Esophagus squamous epithelium (tissue), 5 donors: ENCODE data around the gene SVIL. TPM values are rescaled to one million over a fixed set of nuclear protein-coding genes. Genes with fewer than 3 reads are reported as not detected.
"Not testable (repeated sequence)": the region's sequence is repeated elsewhere in the genome, so short reads cannot be mapped to it uniquely, and the experiment has no call there.

ENCODE experiments used
- DNase-seq: peaks from one replicate; lab custom pipeline; 2025; lab: John Stamatoyannopoulos, UW
- H3K27ac ChIP-seq, 4 donors: fragments of 200-600 bp; sonication (generic); one replicate each; pipeline ENCODE4 v1.5.1; 2016 to 2019; ENCODE audit warnings: mild to moderate bottlenecking in 1 of 4
- H3K27me3 ChIP-seq, 4 donors: fragments of 200-600 bp; sonication (generic); 1 replicate in 3 of 4; 2 replicates in 1 of 4; pipeline versions ENCODE4 v1.5.1 to v1.6.0; 2017 to 2021; ENCODE audit warnings: antibody characterized with exemption in 1 of 4
- H3K36me3 ChIP-seq, 3 donors: fragments of 200-600 bp; sonication (generic); one replicate each; pipeline ENCODE4 v1.5.1; 2016 to 2019
- H3K4me1 ChIP-seq, 3 donors: fragments of 200-600 bp; sonication (generic); one replicate each; pipeline ENCODE4 v1.5.1; 2017 to 2019
- H3K4me3 ChIP-seq, 4 donors: fragments of 200-600 bp; sonication (generic); 1 replicate in 3 of 4; 2 replicates in 1 of 4; pipeline ENCODE4 v1.5.1; 2016 to 2019; ENCODE audit warnings: mild to moderate bottlenecking in 2 of 4, moderate library complexity in 1 of 4
- H3K9me3 ChIP-seq, 3 donors: fragments of 200-600 bp; sonication (generic); one replicate each; pipeline ENCODE4 v1.5.1; 2016 to 2019
- POLR2A ChIP-seq, 4 donors: fragments of 450-650 bp; IDR thresholded peaks; one replicate each; pipeline ENCODE4 v1.6.1; 2017; ENCODE audit warnings: antibody characterized with exemption in 4 of 4, mild to moderate bottlenecking in 4 of 4, moderate library complexity in 3 of 4
- WGBS, 2 donors: methylation state at CpG; one replicate each; pipeline ENCODE4 v1.1.5; 2018; 5-methylcytosine and 5-hydroxymethylcytosine counted together
- intact Hi-C: fragments of 100-400 bp; cut with DNase I; formaldehyde crosslinking; loops from one replicate; pipeline ENCODE4 v1.15.0; 2022
- total RNA-seq, 4 donors: library from RNA; depleted of rRNA; stranded (reverse); fragments of >200 nt; gene quantifications; one replicate each; pipeline ENCODE4 v1.1.0, GENCODE V29; 2016
- TF ChIP-seq, protein P1 (sequence below), 6 experiments: fragments of 450-650 bp in 4 of 6; fragments of 200-600 bp in 2 of 6; sonication (generic) in 2 of 6; IDR thresholded peaks; one replicate each; pipeline ENCODE4 v1.5.1; 2016 to 2019; ENCODE audit warnings: antibody characterized with exemption in 6 of 6, mild to moderate bottlenecking in 4 of 6, moderate library complexity in 4 of 6
- donor health status: DM: yes; HTN: yes; CAD: no.

SVIL gene
- total RNA-seq, 4 donors from 2014 or later: 71.1 to 227 (median 147) TPM

DNA sequence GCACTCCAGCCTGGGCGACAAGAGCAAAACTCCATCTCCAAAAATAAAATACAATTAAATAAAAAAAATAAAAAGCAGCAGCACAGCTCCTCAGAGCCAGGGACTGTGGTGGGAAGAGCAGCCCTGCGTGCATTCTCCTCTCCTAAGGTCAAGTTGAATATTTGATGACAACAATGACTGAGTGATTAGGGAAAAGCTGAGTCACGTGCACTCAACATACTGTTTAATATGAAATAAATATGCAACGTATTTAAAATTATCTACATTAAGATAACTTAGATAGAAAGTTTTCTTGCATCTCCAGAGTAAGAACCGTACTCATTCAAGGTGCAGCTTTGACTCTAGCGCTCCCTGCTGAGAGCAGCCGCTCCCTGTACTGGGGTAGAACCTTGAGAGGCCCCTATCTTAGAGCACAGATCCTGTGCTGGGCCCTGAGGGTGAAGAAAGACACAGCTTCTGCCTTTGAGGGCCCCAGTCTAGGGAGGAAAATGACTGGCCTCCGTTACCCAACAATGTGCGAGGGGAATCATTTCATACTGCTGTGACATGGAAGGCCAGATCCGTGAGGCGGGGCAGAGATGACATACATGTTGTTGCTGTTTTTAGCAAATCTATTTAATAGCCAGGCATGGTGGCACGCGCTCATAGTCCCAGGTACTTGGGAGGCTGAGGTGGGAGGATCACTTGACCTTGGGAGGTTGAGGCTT lies 81.1 kb downstream of the SVIL start:
- no peaks in the 10 kb centered on the region for H3K27me3 ChIP-seq
- H3K4me1 ChIP-seq: peaks cover 0 to 24% (median 4%) of the 10 kb centered on the region in 3 donors
- no peak overlapping the region for H3K4me3 ChIP-seq
- TF ChIP-seq, protein P1, sequence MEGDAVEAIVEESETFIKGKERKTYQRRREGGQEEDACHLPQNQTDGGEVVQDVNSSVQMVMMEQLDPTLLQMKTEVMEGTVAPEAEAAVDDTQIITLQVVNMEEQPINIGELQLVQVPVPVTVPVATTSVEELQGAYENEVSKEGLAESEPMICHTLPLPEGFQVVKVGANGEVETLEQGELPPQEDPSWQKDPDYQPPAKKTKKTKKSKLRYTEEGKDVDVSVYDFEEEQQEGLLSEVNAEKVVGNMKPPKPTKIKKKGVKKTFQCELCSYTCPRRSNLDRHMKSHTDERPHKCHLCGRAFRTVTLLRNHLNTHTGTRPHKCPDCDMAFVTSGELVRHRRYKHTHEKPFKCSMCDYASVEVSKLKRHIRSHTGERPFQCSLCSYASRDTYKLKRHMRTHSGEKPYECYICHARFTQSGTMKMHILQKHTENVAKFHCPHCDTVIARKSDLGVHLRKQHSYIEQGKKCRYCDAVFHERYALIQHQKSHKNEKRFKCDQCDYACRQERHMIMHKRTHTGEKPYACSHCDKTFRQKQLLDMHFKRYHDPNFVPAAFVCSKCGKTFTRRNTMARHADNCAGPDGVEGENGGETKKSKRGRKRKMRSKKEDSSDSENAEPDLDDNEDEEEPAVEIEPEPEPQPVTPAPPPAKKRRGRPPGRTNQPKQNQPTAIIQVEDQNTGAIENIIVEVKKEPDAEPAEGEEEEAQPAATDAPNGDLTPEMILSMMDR (IDR thresholded peaks at IDR 0.05): no peak
- no peak for TF ChIP-seq POLR2A (IDR thresholded peaks at IDR 0.05)
- H3K9me3 ChIP-seq: no peaks in the 10 kb centered on the region
- intact Hi-C loops: no loop called here
- no peak overlapping the region for H3K27ac ChIP-seq
- DNase-seq: no peak
- H3K36me3 ChIP-seq: peaks cover 22 to 75% (median 33%) of the 10 kb centered on the region in 3 donors
- WGBS, 2 donors: 86 to 88% methylated on average over 8 to 13 of the region's 13 CpGs

DNA sequence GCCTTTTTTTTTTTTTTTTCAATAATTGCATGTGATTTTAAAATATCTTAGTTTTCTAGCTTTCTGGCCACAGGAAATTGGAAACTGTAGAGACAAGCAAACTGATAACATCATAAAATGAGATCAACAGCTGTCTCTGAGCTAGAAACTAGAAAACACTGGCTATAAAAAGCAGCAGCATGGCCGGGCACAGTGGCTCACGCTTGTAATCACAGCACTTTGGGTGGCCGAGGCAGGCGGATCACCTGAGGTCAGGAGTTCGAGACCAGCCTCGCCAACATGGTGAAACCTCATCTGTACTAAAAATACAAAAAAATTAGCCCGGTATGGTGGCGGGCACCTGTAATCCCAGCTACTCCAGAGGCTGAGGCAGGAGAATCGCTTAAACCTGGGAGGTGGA lies 81.7 kb downstream of the SVIL start:
- 80 to 93% methylated on average over 9 of the region's 9 CpGs for WGBS, 2 donors
- intact Hi-C loops, DNase-seq, H3K27ac ChIP-seq, H3K4me3 ChIP-seq, H3K9me3 ChIP-seq, H3K27me3 ChIP-seq: not testable (repeated sequence)
- Histone ChIP-seq H3K4me1 (peaks cover 0 to 24% (median 4%) of the 10 kb centered on the region in 3 donors), H3K36me3 (peaks cover 22 to 75% (median 33%) of the 10 kb centered on the region in 3 donors)

DNA sequence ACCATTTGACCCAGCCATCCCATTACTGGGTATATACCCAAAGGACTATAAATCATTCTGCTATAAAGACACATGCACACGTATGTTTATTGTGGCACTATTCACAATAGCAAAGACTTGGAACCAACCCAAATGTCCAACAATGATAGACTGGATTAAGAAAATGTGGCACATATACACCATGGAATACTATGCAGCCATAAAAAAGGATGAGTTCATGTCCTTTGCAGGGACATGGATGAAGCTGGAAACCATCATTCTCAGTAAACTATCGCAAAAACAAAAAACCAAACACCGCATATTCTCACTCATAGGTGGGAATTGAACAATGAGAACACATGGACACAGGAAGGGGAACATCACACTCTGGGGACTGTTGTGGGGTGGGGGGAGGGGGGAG lies 85.3 kb downstream of the SVIL start:
- H3K27me3 ChIP-seq, H3K4me1 ChIP-seq, H3K9me3 ChIP-seq, H3K4me3 ChIP-seq, intact Hi-C loops, H3K27ac ChIP-seq, DNase-seq: not testable (repeated sequence)
- 60% methylated on average over 1 of the region's 3 CpGs; no CpG with 5 or more reads in 1 of the 2 donors for WGBS, 2 donors
- H3K36me3 ChIP-seq: peaks cover 21 to 65% (median 30%) of the 10 kb centered on the region in 3 donors

DNA sequence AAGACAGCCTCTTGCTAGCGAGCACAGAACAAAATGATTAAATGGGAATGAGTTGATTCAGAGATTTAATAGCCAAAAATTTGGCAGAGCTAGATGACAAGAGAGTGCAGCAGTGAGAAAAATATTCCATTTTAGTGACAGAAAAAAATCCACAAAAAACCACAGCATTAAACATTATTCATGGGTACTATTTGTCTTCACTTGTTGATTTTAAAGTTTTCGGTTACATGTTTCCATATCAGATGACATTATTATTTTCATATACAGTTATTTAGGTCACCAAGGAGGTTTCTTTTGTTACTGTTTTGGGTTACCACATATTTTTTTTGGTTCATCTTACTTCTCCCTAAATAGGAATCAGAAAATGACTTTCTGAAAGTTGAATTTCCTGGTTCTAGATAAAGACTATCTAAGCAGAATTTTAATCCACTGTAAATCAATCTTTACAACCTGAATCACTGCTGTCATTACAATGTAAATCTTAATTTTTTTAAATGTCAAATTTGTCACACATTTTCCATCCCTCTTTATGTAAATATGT lies 87.9 kb downstream of the SVIL start:
- WGBS, 2 donors: 71 to 80% methylated on average over 2 of the region's 2 CpGs
- Histone ChIP-seq H3K4me1 (peaks cover 0 to 20% (median 4%) of the 10 kb centered on the region in 3 donors), H3K4me3 (no peak overlapping the region), H3K36me3 (peaks cover 12 to 63% (median 17%) of the 10 kb centered on the region in 3 donors), H3K27ac (no peak overlapping the region), H3K9me3 (no peaks in the 10 kb centered on the region), H3K27me3 (no peaks in the 10 kb centered on the region)
- TF ChIP-seq POLR2A (IDR thresholded peaks at IDR 0.05): no peak
- TF ChIP-seq, protein P1 (IDR thresholded peaks at IDR 0.05): no peak
- intact Hi-C loops: no loop called here
- DNase-seq: no peak

DNA sequence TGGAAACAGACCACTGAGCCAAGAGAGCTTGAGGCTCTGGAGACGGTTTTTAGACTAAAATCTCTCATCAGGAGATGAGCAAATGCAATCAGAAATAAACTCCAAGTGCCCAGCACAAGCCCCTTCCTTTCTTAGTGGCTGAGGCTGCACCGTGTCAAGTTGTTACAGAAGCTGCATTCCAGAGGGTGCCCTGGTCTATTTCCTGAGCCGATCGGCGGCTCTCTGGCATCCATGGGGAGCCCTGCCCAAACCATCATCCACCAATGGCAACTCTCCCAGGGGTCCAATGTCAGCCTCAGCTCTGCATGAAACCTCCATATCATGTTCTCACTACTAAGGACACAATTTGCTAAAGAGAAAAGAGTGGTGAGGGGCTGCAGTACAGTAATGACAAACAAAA lies 89.6 kb downstream of the SVIL start:
- Histone ChIP-seq H3K9me3 (no peaks in the 10 kb centered on the region), H3K4me1 (peaks cover 4 to 25% (median 5%) of the 10 kb centered on the region in 3 donors), H3K27me3 (no peaks in the 10 kb centered on the region), H3K4me3 (no peak overlapping the region), H3K27ac (no peak overlapping the region), H3K36me3 (peaks cover 0 to 63% (median 7%) of the 10 kb centered on the region in 3 donors)
- DNase-seq: no peak
- no peak for TF ChIP-seq POLR2A (IDR thresholded peaks at IDR 0.05)
- TF ChIP-seq, protein P1 (IDR thresholded peaks at IDR 0.05): no peak
- intact Hi-C loops: no loop called here
- 60 to 68% methylated on average over 1 to 4 of the region's 5 CpGs for WGBS, 2 donors

DNA sequence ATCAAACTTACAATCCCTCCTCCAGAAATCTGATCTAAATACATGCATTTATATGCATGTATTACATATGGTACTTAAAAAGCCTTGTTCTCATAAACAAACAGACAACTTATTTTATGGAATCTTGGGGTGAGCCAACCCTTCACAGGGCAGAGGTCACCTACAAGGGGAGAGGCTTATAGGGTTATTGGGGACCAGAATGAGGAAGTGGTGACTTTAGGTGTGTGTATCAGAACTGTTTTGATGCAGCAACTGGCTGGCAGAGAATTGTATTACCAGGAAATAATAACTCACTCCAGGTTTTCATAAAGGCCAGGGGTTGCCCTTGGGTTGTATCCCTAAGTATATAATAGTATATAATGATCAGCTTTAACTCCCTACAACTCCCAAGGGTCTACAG lies 91.1 kb downstream of the SVIL start:
- Histone ChIP-seq H3K4me3 (no peak overlapping the region), H3K4me1 (peaks cover 4 to 39% (median 7%) of the 10 kb centered on the region in 3 donors), H3K27ac (no peak overlapping the region), H3K9me3 (no peaks in the 10 kb centered on the region), H3K36me3 (peaks cover 0 to 71% (median 4%) of the 10 kb centered on the region in 3 donors), H3K27me3 (no peaks in the 10 kb centered on the region)
- intact Hi-C loops: no loop called here
- no peak for TF ChIP-seq POLR2A (IDR thresholded peaks at IDR 0.05)
- TF ChIP-seq, protein P1 (IDR thresholded peaks at IDR 0.05): no peak
- no peak for DNase-seq
